ENCODE measurements around the gene TMEM54. TPM values are rescaled to one million over a fixed set of nuclear protein-coding genes. Genes with fewer than 3 reads are reported as not detected.

TMEM54 gene
- total and polyA plus RNA-seq, 9 of the 15 experiments (the other 6 are each of a cell fraction or from before 2014, with no cell fraction given): 1.00 to 16.2 (median 8.2) TPM

DNA sequence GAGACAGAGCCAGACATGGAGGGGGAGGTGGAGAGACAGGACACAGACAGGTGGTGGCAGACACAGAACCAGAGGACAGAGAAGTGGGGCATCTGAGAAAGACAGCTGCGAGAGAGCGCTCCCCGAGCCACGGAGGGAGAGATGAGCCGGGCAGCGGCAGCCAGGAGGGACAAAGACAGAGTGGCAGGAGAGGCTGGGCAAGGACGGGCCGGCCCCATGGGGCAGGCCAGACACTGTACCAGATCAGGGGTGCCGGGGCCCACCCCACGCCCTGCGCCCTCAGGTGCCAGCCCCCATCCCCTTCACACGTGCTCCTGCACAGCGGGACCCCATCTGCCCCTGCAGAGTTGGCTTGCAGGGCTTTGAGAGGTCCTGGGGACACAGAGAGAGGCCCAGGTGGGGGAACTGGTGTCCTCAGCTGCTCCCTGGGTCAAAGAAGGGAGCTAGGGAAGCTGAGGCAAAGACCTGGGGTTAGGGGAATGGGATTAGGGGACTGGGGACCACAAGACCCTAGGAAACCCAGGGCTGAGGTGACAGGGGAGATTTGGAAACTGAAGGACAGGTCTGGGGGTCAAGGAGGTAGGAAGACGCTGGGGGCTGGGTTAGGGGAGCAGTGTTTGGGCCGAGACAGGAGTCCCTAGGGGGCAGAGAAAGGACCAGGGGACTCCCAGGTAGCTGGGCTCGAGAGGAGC is 31.1 kb downstream of the TMEM54 start:
- FAIRE-seq: no peak
- H3K4me2 ChIP-seq (ENCODE audit: insufficient read depth, low read length): peak overlapping the region; percentile 23; the same call in 1 of the 2 replicates
- ChIA-PET CTCF (ENCODE audit: low intra/inter-chr PET ratio) (interaction anchor here (0.6 to 2.9 kb wide), 4 partner anchors 40 to 332 kb away, joined by 3 to 26 read pairs (median 4); no protein-coding TSS in a partner anchor), POLR2A (interaction anchor here (0.8 kb wide), 1 partner anchor 9 kb away, joined by 3 read pairs; no protein-coding TSS in a partner anchor)
- no peak overlapping the region for H3K4me3 ChIP-seq
- no peaks in the 10 kb centered on the region for H3K36me3 ChIP-seq (ENCODE audit: control insufficient read depth, insufficient read depth, low read length)
- no peak for ATAC-seq
- no peaks in the 10 kb centered on the region for H3K79me2 ChIP-seq (ENCODE audit: control insufficient read depth, insufficient read depth, low read length)
- peaks cover 4 to 20% of the 10 kb centered on the region in 2 experiments; a peak in 3 of 5 replicates for H3K27me3 ChIP-seq (ENCODE audit: control insufficient read depth in 2 of 2, insufficient read depth in 2 of 2, low read length in 2 of 2)
- no peak for DNase-seq (ENCODE audit: extremely low read depth in 1 of 4, low spot score in 3 of 4)
- H2AFZ ChIP-seq (ENCODE audit: low read depth, low read length): no peak overlapping the region
- H3K9me1 ChIP-seq (ENCODE audit: control insufficient read depth, insufficient read depth, low read length): no peaks in the 10 kb centered on the region
- in situ Hi-C loops (cut with MboI): loop anchor here (5.0 kb wide), 1 partner anchor 348 kb away; no protein-coding TSS in a partner anchor
- intact Hi-C loops (cut with micrococcal nuclease): loop anchor here (2.0 to 5.0 kb wide), 3 partner anchors 98 to 468 kb away; no protein-coding TSS in a partner anchor
- TF ChIP-seq, protein P1, sequence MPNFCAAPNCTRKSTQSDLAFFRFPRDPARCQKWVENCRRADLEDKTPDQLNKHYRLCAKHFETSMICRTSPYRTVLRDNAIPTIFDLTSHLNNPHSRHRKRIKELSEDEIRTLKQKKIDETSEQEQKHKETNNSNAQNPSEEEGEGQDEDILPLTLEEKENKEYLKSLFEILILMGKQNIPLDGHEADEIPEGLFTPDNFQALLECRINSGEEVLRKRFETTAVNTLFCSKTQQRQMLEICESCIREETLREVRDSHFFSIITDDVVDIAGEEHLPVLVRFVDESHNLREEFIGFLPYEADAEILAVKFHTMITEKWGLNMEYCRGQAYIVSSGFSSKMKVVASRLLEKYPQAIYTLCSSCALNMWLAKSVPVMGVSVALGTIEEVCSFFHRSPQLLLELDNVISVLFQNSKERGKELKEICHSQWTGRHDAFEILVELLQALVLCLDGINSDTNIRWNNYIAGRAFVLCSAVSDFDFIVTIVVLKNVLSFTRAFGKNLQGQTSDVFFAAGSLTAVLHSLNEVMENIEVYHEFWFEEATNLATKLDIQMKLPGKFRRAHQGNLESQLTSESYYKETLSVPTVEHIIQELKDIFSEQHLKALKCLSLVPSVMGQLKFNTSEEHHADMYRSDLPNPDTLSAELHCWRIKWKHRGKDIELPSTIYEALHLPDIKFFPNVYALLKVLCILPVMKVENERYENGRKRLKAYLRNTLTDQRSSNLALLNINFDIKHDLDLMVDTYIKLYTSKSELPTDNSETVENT (CRISPR knock-in tag; IDR thresholded peaks at IDR 0.05): no peak
- TF ChIP-seq POLR2G (IDR thresholded peaks at IDR 0.05; ENCODE audit: low read depth, low read length) (0 out of 2 replicates have a peak, but pooled peaks have one; percentile 27), ZNF12 (CRISPR knock-in tag; IDR thresholded peaks at IDR 0.05) (peak; percentile 12; the same call in 1 of the 2 replicates)
- H3K4me1 ChIP-seq (replicated peaks in 1 of 2; ENCODE audit: control insufficient read depth in 2 of 2, insufficient read depth in 2 of 2, low read length in 2 of 2): peaks cover 5 to 16% of the 10 kb centered on the region in 2 experiments; a peak in 3 of 5 replicates
- H3K27ac ChIP-seq (ENCODE audit: extremely low read depth, low read depth, low read length): no peak overlapping the region
- no TSS peak for BruUV-seq (replicated peaks)
- peak overlapping the region in 1 of 2 experiments; percentile 75; a peak in 2 of 4 replicates for H3K9ac ChIP-seq (ENCODE audit: insufficient read depth in 1 of 2, low read depth in 2 of 2, low read length in 2 of 2)
- WGBS (ENCODE audit: insufficient coverage, low coverage, missing lambda C conversion rate): 63% methylated on average over 9 of the region's 16 CpGs
- peaks cover 9% of the 10 kb centered on the region for H4K20me1 ChIP-seq (replicated peaks; ENCODE audit: control insufficient read depth, insufficient read depth, low read length)
- H3K9me3 ChIP-seq (replicated peaks; ENCODE audit: control insufficient read depth, insufficient read depth, low read depth, low read length): no peaks in the 10 kb centered on the region

All from K562 (cell line).